Liver (tissue), 9 donors: ENCODE measurements around the gene SERPINA4. TPM values are rescaled to one million over a fixed set of nuclear protein-coding genes. Genes with fewer than 3 reads are reported as not detected.

Source experiments
- DNase-seq: peaks from one replicate; pipeline ENCODE4 v3.0.0-alpha.2; 2017; ENCODE audit warnings: low spot score
- H3K27ac ChIP-seq, 2 donors: one replicate each; pipeline ENCODE4 v1.7.0; 2013; ENCODE audit warnings: inconsistent platforms in 2 of 2, low read length in 2 of 2, control low read depth in 1 of 2, low read depth in 1 of 2, mild to moderate bottlenecking in 1 of 2
- H3K27me3 ChIP-seq, 4 donors: one replicate each; pipeline versions ENCODE4 v1.6.1 to v1.7.0; 2013; ENCODE audit warnings: low read length in 3 of 4, inconsistent platforms in 1 of 4, mild to moderate bottlenecking in 1 of 4, moderate library complexity in 1 of 4; ENCODE audit not compliant: control insufficient read depth in 4 of 4, insufficient read depth in 4 of 4
- H3K36me3 ChIP-seq, 4 donors: one replicate each; pipeline versions ENCODE4 v1.6.1 to v1.7.0; 2013; ENCODE audit warnings: low read length in 3 of 4, mild to moderate bottlenecking in 3 of 4, low read depth in 1 of 4, moderate library complexity in 1 of 4; ENCODE audit not compliant: control insufficient read depth in 4 of 4, insufficient read depth in 3 of 4
- H3K4me1 ChIP-seq, 4 donors: one replicate each; pipeline versions ENCODE4 v1.6.1 to v1.7.0; 2013; ENCODE audit warnings: low read length in 3 of 4, mild to moderate bottlenecking in 3 of 4, moderate library complexity in 1 of 4; ENCODE audit not compliant: control insufficient read depth in 4 of 4, insufficient read depth in 4 of 4
- H3K4me3 ChIP-seq, 3 donors: one replicate each; pipeline versions ENCODE4 v1.6.1 to v1.7.0; 2013; ENCODE audit warnings: low read length in 3 of 3, control low read depth in 1 of 3, low read depth in 1 of 3, mild to moderate bottlenecking in 1 of 3
- H3K9ac ChIP-seq, 2 donors: one replicate each; pipeline ENCODE4 v1.7.0; 2013; ENCODE audit warnings: low read length in 2 of 2, mild to moderate bottlenecking in 2 of 2, moderate library complexity in 2 of 2, control low read depth in 1 of 2, low read depth in 1 of 2
- H3K9me3 ChIP-seq, 4 donors: one replicate each; pipeline versions ENCODE4 v1.6.1 to v1.7.0; 2013; ENCODE audit warnings: low read length in 3 of 4; ENCODE audit not compliant: control insufficient read depth in 4 of 4
- EGR1 ChIP-seq, 2 donors: IDR thresholded peaks; 2 replicates each; pipeline ENCODE4 v1.6.1; 2016 to 2018; ENCODE audit warnings: antibody characterized with exemption in 2 of 2, low read depth in 2 of 2
- FOXA1 ChIP-seq: IDR thresholded peaks from 2 replicates; pipeline ENCODE4 v1.6.1; 2016; ENCODE audit warnings: antibody characterized with exemption
- HNF4A ChIP-seq, 2 donors: conservative IDR thresholded peaks; 2 replicates each; pipeline ENCODE4 v1.6.1; 2016; ENCODE audit warnings: antibody characterized with exemption in 2 of 2, mild to moderate bottlenecking in 2 of 2
- JUND ChIP-seq, 2 donors: IDR thresholded peaks; 2 replicates each; pipeline ENCODE4 v1.6.1; 2016; ENCODE audit warnings: antibody characterized with exemption in 2 of 2
- MAX ChIP-seq: IDR thresholded peaks from 2 replicates; pipeline ENCODE4 v1.6.1; 2016; ENCODE audit warnings: antibody characterized with exemption
- RAD21 ChIP-seq, 2 donors: IDR thresholded peaks; 2 replicates each; pipeline ENCODE4 v1.6.1; 2016; ENCODE audit warnings: antibody characterized with exemption in 2 of 2, mild to moderate bottlenecking in 2 of 2
- REST ChIP-seq: IDR thresholded peaks from 2 replicates; pipeline ENCODE4 v1.6.1; 2016; ENCODE audit warnings: antibody characterized with exemption, mild to moderate bottlenecking
- RXRA ChIP-seq, 2 donors: IDR thresholded peaks; 2 replicates each; pipeline ENCODE4 v1.6.1; 2017 to 2018; ENCODE audit warnings: antibody characterized with exemption in 2 of 2, mild to moderate bottlenecking in 1 of 2
- SP1 ChIP-seq: IDR thresholded peaks from 2 replicates; pipeline ENCODE4 v1.6.1; 2018; ENCODE audit warnings: antibody characterized with exemption, mild to moderate bottlenecking
- WGBS: extraction: QIAGEN DNeasy Blood & Tissue Kit; methylation state at CpG from one replicate; pipeline ENCODE4 v1.1.7; 2013; 5-methylcytosine and 5-hydroxymethylcytosine counted together
- polyA plus RNA-seq, 2 donors: library from polyadenylated mRNA; stranded (reverse) in 1 of 2; unstranded in 1 of 2; fragments of 200-250 nt in 1 of 2; fragments of >200 nt in 1 of 2; fragmentation: Nextera tagmentation in 1 of 2; extraction: Ambion mirVana in 1 of 2; gene quantifications; one replicate each; pipeline versions ENCODE4 v1.2.1 to v1.2.3, GENCODE V29; 2013 to 2015
- total RNA-seq, 2 donors: library from RNA; depleted of rRNA; stranded (reverse); fragments of >200 nt; gene quantifications; one replicate each; pipeline ENCODE4 v1.2.3, GENCODE V29; 2014
- donor health status: healthy.
- donor health status: healthy.
- donor health status: healthy.
- donor health status: healthy.
- donor health status: healthy.

SERPINA4 gene
- total and polyA plus RNA-seq, 4 donors = 50.5 to 150 (median 74.0) TPM

- Histone ChIP-seq H3K9me3 (peaks cover 0 to 5% (median 2%) of the 10 kb centered on the region in 4 donors), H3K27me3 (no peaks in the 10 kb centered on the region), H3K4me3 (no peak overlapping the region), H3K36me3 (no peaks in the 10 kb centered on the region), H3K27ac (no peak overlapping the region), H3K9ac (no peak overlapping the region), H3K4me1 (peaks cover 6 to 17% (median 16%) of the 10 kb centered on the region in 4 donors)
- 81% methylated on average over 4 of the region's 4 CpGs for WGBS
- DNase-seq = no peak
- TF ChIP-seq MAX = no peak
- no peak for TF ChIP-seq REST
These were observed 13.5 kb upstream of the SERPINA4 start for GRCh38 chr14:94547726-94548125.

- peak; percentile 38 for DNase-seq
- H3K9me3 ChIP-seq = peaks cover 0 to 5% (median 2%) of the 10 kb centered on the region in 4 donors
- H3K36me3 ChIP-seq = no peaks in the 10 kb centered on the region
- H3K27ac ChIP-seq = no peak overlapping the region
- no peak overlapping the region for H3K9ac ChIP-seq
- TF ChIP-seq HNF4A (conservative IDR thresholded peaks at IDR 0.05) (peak; percentile 76 to 86), RXRA (IDR thresholded peaks at IDR 0.05) (peak; percentile 29 to 47), RAD21 (IDR thresholded peaks at IDR 0.05) (peak in 1 of 2 donors; percentile 34), FOXA1 (no peak), EGR1 (IDR thresholded peaks at IDR 0.05; ENCODE audit: low read depth in 2 of 2) (no peak), REST (no peak), JUND (IDR thresholded peaks at IDR 0.05) (no peak), SP1 (peak; percentile 38)
- H3K4me3 ChIP-seq = no peak overlapping the region
- H3K27me3 ChIP-seq = no peaks in the 10 kb centered on the region
- 55% methylated on average over 14 of the region's 14 CpGs for WGBS
- peaks cover 6 to 17% (median 16%) of the 10 kb centered on the region in 4 donors for H3K4me1 ChIP-seq
These were observed 12.9 kb upstream of the SERPINA4 start for GRCh38 chr14:94548131-94548998.
